Activated T-helper 2 cell treated with anti-CD3 and anti-CD28 coated beads, Interferon-gamma antibody, Interleukin-2, Interleukin-4, amounts not matched to agents 10 μg/mL and 5 μg/mL and 100 μg/mL, durations not matched to agents 14 hours and 24 hours and 36 hours (primary cell): ENCODE results near the gene NLRC3. TPM values are rescaled to one million over a fixed set of nuclear protein-coding genes. Genes with fewer than 3 reads are reported as not detected.
"Not testable (repeated sequence)": the region's sequence is repeated elsewhere in the genome, so short reads cannot be mapped to it uniquely, and the experiment has no call there.

Experiments
- DNase-seq: peaks from one replicate; pipeline ENCODE4 v3.0.0; 2021; ENCODE audit warnings: low spot score
- H3K27ac Mint-ChIP-seq: one replicate; pipeline ENCODE4 v1.8.0; 2021; ENCODE audit warnings: mixed read lengths
- H3K27me3 Mint-ChIP-seq: one replicate; pipeline ENCODE4 v1.8.0; 2021; ENCODE audit warnings: low read depth, mixed read lengths
- H3K36me3 Mint-ChIP-seq: one replicate; pipeline ENCODE4 v1.8.0; 2021; ENCODE audit warnings: low read depth, mixed read lengths
- H3K4me1 Mint-ChIP-seq: one replicate; pipeline ENCODE4 v1.8.0; 2021; ENCODE audit warnings: low read depth, mixed read lengths
- H3K4me3 Mint-ChIP-seq: one replicate; pipeline ENCODE4 v1.8.0; 2021; ENCODE audit warnings: low read depth, mild to moderate bottlenecking, moderate library complexity, mixed read lengths
- H3K9me3 Mint-ChIP-seq: one replicate; pipeline ENCODE4 v1.8.0; 2021; ENCODE audit warnings: mixed read lengths
- intact Hi-C: fragments of 100-400 bp; cut with micrococcal nuclease; formaldehyde crosslinking; loops from one replicate; pipeline ENCODE4 v1.15.1; 2023
- total RNA-seq: library from RNA; stranded (reverse); gene quantifications from 2 replicates; pipeline ENCODE4 v1.2.3, GENCODE V29; 2022

Gene NLRC3
- total RNA-seq = 28.8 and 29.6 TPM in 2 replicates

GRCh38 chr16:3577302-3577752 is at the start of gene NLRC3:
NLRC3 (minus strand) TSS chr16:3577403; CDS start chr16:3565036, 12,367 bp downstream.
- Mint-ChIP-seq H3K36me3 (peaks cover 23% of the 10 kb centered on the region), H3K27ac (peak within 1 kb of the TSS; percentile 96), H3K9me3 (no peaks in the 10 kb centered on the region), H3K4me1 (peaks cover 41% of the 10 kb centered on the region), H3K27me3 (no peaks in the 10 kb centered on the region), H3K4me3 (peak within 1 kb of the TSS; percentile 91)
- peak; percentile 36 for DNase-seq
- intact Hi-C loops = no loop called here

GRCh38 chr16:3625911-3626732 is 48.9 kb upstream of the NLRC3 start:
- Mint-ChIP-seq H3K27me3 (no peaks in the 10 kb centered on the region), H3K4me1 (peaks cover 28% of the 10 kb centered on the region), H3K27ac (peak overlapping the region; percentile 89), H3K9me3 (no peaks in the 10 kb centered on the region), H3K4me3 (peak overlapping the region; percentile 10), H3K36me3 (peaks cover 3% of the 10 kb centered on the region)
- intact Hi-C loops = no loop called here
- DNase-seq = no peak

DNA sequence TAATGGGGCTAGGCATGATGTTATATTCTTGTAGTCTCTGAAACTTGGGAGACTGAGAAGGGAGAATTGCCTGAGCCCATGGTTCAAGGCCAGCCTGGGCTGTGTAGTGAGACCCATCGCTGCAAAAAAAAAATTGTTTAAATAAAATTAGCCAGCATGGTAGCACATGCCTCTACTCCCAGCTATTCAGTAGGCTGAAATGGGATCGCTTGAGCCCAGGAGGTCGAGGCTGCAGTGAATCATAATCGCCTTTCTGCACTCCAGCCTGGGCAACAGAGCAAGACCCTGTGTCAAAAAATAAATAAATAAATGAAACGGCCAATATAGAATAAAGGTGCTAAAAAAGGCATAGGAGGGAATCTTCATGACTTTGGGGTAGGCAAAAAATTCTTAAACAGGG is 48.1 kb upstream of the NLRC3 start:
- Mint-ChIP-seq H3K9me3 (no peaks in the 10 kb centered on the region), H3K27me3 (no peaks in the 10 kb centered on the region), H3K27ac (peak overlapping the region; percentile 89), H3K36me3 (peaks cover 3% of the 10 kb centered on the region), H3K4me3 (no peak overlapping the region), H3K4me1 (peaks cover 27% of the 10 kb centered on the region)
- DNase-seq = no peak
- intact Hi-C loops = no loop called here

GRCh38 chr16:3623642-3624041 is 46.4 kb upstream of the NLRC3 start:
- no peak overlapping the region for H3K4me3 Mint-ChIP-seq
- H3K36me3 Mint-ChIP-seq = peaks cover 6% of the 10 kb centered on the region
- no peak overlapping the region for H3K27ac Mint-ChIP-seq
- DNase-seq = no peak
- intact Hi-C loops = no loop called here
- H3K9me3 Mint-ChIP-seq = no peaks in the 10 kb centered on the region
- no peaks in the 10 kb centered on the region for H3K27me3 Mint-ChIP-seq
- peaks cover 31% of the 10 kb centered on the region for H3K4me1 Mint-ChIP-seq

DNA sequence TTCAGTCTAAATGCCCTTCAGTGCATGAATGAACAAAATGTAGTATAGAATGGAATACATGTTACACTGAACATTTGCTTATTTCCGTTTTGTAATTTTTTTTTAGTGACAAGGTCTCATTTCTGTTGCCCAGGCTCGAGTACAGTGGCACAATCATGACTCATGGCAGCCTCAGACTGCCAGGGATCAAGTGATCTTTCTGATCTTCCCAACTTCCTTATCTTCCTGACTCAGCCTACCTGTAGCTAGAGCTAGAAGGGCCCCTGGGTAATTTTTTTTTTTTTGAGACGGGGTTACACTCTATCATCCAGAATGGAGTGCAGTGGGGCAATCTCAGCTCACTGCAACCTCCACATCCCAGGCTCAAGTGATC is 41.6 kb upstream of the NLRC3 start:
- Mint-ChIP-seq H3K27ac (peak overlapping the region; percentile 46), H3K27me3 (no peaks in the 10 kb centered on the region), H3K4me3 (no peak overlapping the region), H3K4me1 (peaks cover 30% of the 10 kb centered on the region), H3K9me3 (no peaks in the 10 kb centered on the region), H3K36me3 (peaks cover 39% of the 10 kb centered on the region)
- intact Hi-C loops = loop anchor here (10.0 kb wide), 1 partner anchor 114 kb away; the partner anchor contains the start of gene CLUAP1
- DNase-seq = no peak

GRCh38 chr16:3612510-3613466 is 35.6 kb upstream of the NLRC3 start:
- H3K36me3 Mint-ChIP-seq = peaks cover 50% of the 10 kb centered on the region
- peak overlapping the region; percentile 65 for H3K27ac Mint-ChIP-seq

GRCh38 chr16:3611146-3611975 is 34.2 kb upstream of the NLRC3 start, which contains the start of gene SLX4:
SLX4 (minus strand) TSS chr16:3611606; CDS start chr16:3608964, 2,642 bp downstream.
- Mint-ChIP-seq H3K4me1 (peaks cover 43% of the 10 kb centered on the region), H3K27me3 (no peaks in the 10 kb centered on the region), H3K36me3 (peaks cover 43% of the 10 kb centered on the region), H3K27ac (peak within 1 kb of the TSS; percentile 96), H3K9me3 (no peaks in the 10 kb centered on the region), H3K4me3 (peak within 1 kb of the TSS; percentile 100)
- DNase-seq = peak; percentile 93
- intact Hi-C loops = loop anchor here (1.0 to 10.0 kb wide), 2 partner anchors 33 to 107 kb away; partner anchors contain the start of gene CLUAP1

More at GRCh38 chr16:3612510-3613466, 35.6 kb upstream of the NLRC3 start:
- H3K4me1 Mint-ChIP-seq = peaks cover 44% of the 10 kb centered on the region
- DNase-seq = no peak
- H3K4me3 Mint-ChIP-seq = peak overlapping the region; percentile 100
- no peaks in the 10 kb centered on the region for H3K27me3 Mint-ChIP-seq
- intact Hi-C loops = loop anchor here (10.0 kb wide), 1 partner anchor 108 kb away; the partner anchor contains the start of gene CLUAP1
- H3K9me3 Mint-ChIP-seq = no peaks in the 10 kb centered on the region

DNA sequence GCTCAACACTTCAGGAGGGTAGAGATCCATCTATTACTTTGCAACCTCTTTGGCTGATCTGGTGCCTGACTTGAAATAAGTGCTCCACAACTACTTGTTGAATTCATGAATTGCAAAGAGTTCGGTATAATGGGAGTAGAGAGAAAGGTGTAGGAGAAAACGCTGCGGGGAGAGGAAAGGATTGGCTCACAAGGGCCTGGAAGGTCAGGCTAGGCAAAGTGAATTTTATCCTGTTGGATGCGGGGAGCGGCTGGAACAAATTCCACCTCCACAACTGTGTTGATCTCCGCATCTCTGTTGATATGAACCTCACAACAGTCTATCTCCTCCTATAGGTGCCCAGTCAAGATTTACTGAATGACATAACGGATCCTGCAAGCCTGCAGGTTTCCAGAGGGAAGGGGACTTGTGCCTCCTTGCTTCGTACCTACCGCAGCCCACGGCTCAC is 33.5 kb upstream of the NLRC3 start:
- no peaks in the 10 kb centered on the region for H3K9me3 Mint-ChIP-seq
- DNase-seq = no peak
- H3K27me3 Mint-ChIP-seq = no peaks in the 10 kb centered on the region
- H3K4me3 Mint-ChIP-seq = peak overlapping the region; percentile 100
- H3K27ac Mint-ChIP-seq = peak overlapping the region; percentile 50
- peaks cover 43% of the 10 kb centered on the region for H3K4me1 Mint-ChIP-seq
- peaks cover 41% of the 10 kb centered on the region for H3K36me3 Mint-ChIP-seq
- intact Hi-C loops = loop anchor here (1.0 to 10.0 kb wide), 2 partner anchors 32 to 106 kb away; partner anchors contain the start of gene CLUAP1

- H3K4me3 Mint-ChIP-seq = peak overlapping the region; percentile 100
Observed at GRCh38 chr16:3609895-3610697, 32.9 kb upstream of the NLRC3 start.

DNA sequence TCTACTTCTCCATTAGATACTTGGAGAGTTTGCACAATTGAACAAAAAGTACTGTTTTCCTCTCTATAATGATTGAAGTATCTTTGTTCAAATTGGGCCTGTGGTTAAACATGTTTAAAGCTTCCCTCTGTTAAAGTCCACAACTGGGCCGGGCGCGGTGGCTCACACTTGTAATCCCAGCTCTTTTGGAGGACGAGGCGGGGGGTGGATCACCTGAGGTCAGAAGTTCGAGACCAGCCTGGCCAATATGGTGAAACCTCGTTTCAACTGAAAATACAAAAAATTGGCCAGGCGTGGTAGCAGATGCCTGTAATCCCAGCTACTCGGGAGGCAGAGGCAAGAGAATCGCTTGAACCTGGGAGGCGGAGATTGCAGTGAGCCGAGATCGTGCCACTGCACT is 31.8 kb upstream of the NLRC3 start:
- Mint-ChIP-seq H3K36me3 (peaks cover 26% of the 10 kb centered on the region), H3K4me1 (peaks cover 30% of the 10 kb centered on the region)
- H3K27ac Mint-ChIP-seq, intact Hi-C loops, DNase-seq, H3K9me3 Mint-ChIP-seq, H3K4me3 Mint-ChIP-seq, H3K27me3 Mint-ChIP-seq: not testable (repeated sequence)

More at GRCh38 chr16:3609895-3610697, 32.9 kb upstream of the NLRC3 start:
- intact Hi-C loops = loop anchor here (10.0 kb wide), 1 partner anchor 105 kb away; the partner anchor contains the start of gene CLUAP1
- Mint-ChIP-seq H3K36me3 (peaks cover 35% of the 10 kb centered on the region), H3K27ac (peak overlapping the region; percentile 50), H3K4me1 (peaks cover 40% of the 10 kb centered on the region), H3K27me3 (no peaks in the 10 kb centered on the region), H3K9me3 (no peaks in the 10 kb centered on the region)
- no peak for DNase-seq

DNA sequence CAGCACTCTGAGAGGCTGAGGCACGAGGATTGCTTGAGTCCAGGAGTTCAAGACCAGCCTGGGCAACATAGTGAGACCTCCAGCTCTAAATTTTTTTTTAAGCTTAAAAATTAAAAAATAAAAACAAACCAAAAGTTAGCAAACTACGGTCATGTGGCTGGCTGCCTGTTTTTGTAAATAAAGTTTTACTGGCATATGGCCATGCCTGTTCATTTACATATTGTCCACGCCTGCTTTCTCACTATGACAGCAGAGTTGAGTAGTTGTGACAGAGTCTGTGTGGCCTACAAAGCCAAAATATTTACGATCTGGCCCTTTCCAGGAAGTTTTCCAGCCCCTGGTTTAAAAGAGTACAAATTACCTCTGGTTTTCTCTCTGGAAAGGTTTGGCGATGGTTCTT is 30.9 kb upstream of the NLRC3 start:
- DNase-seq = no peak
- intact Hi-C loops = no loop called here
- Mint-ChIP-seq H3K27me3 (no peaks in the 10 kb centered on the region), H3K4me1 (peaks cover 24% of the 10 kb centered on the region), H3K27ac (no peak overlapping the region), H3K4me3 (no peak overlapping the region), H3K9me3 (no peaks in the 10 kb centered on the region), H3K36me3 (peaks cover 26% of the 10 kb centered on the region)
